ENCODE measurements around the gene IRGC.

DNA sequence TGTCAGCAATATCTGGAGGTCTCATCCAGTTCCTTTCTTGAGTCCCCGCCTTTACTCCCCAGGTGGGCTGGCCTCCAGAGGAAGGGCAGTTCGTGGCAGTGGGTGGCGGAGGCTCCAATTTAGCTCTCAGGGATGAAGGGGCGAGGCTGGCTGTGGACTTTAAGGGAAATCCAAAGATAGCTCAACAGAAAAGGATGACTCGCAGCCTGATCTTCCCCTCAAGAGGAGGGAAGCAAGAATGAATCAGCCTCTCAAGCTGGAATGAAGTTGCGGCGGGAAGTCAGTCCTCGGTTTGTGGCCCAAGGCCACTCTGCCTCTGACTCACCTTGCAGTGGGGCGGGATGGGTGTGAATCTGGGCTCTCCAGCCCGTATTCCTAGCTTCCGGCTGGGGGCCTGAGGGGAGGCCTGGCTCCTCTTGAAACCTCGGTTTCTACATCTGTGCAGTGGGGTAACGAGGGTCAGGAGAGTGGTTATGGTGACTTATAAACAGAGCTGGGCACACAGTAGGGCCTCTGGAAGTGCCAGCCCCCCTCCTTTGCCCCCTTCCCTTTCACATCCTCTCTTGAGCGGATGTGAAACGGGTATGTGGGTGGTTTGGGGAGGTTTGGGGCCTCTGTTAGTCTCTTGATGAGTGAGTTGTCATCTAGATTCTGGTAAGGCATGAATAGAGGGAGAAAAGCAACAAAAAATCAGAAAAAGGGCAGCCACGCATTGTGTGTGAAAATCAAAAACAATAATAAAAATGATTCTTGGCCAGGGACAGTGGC is 49.4 kb downstream of the IRGC start:
- TF ChIP-seq POLR2A (IDR thresholded peaks at IDR 0.05): no peak
- TF ChIP-seq CTCF (IDR thresholded peaks at IDR 0.05): no peak
- TF ChIP-seq POLR2AphosphoS5 (IDR thresholded peaks at IDR 0.05; ENCODE audit: insufficient read depth in 1 of 2, low read depth in 1 of 2): peak; percentile 70 to 74
